HUES64 (cell line): ENCODE data around the gene TNXB.
"Not testable (repeated sequence)": the region's sequence is repeated elsewhere in the genome, so short reads cannot be mapped to it uniquely, and the experiment has no call there.

Experiments
- H3K27ac ChIP-seq: 2 replicates; pipeline ENCODE4 v1.7.0; 2013; ENCODE audit warnings: low read depth, low read length, inconsistent platforms
- H3K27me3 ChIP-seq: 2 replicates; pipeline ENCODE4 v1.6.1; 2013; ENCODE audit warnings: mild to moderate bottlenecking, low read length; ENCODE audit not compliant: insufficient read depth
- H3K36me3 ChIP-seq: 2 replicates; pipeline ENCODE4 v1.6.1; 2013; ENCODE audit warnings: mild to moderate bottlenecking, low read length; ENCODE audit not compliant: insufficient read depth
- H3K4me1 ChIP-seq: 2 replicates; pipeline ENCODE4 v1.6.1; 2013; ENCODE audit warnings: mild to moderate bottlenecking, low read length, moderate library complexity; ENCODE audit not compliant: insufficient read depth
- H3K4me3 ChIP-seq: 2 replicates; pipeline ENCODE4 v1.5.1; 2013; ENCODE audit warnings: mild to moderate bottlenecking, low read length, moderate library complexity
- H3K9ac ChIP-seq: 2 replicates; pipeline ENCODE4 v1.6.1; 2013; ENCODE audit warnings: mild to moderate bottlenecking, low read depth, low read length
- H3K9me3 ChIP-seq: 2 replicates; pipeline ENCODE4 v1.6.1; 2013; ENCODE audit warnings: low read depth, low read length; ENCODE audit not compliant: insufficient read depth
- WGBS: fragments of 150-250, 120-280 bp; methylation state at CpG from one replicate; pipeline ENCODE4 v1.1.7; 2013; ENCODE audit warnings: missing lambda C conversion rate; 5-methylcytosine and 5-hydroxymethylcytosine counted together

The TNXB gene

GRCh38 chr6:32014547-32014946, 94.6 kb downstream of the TNXB start, which contains the start of gene C4B:
Gene C4B, plus strand, starts transcription at chr6:32014795. Its CDS starts 51 bp downstream, at chr6:32014846.
- H3K36me3 ChIP-seq, H3K27me3 ChIP-seq, H3K4me3 ChIP-seq, H3K27ac ChIP-seq, H3K9ac ChIP-seq, H3K9me3 ChIP-seq, H3K4me1 ChIP-seq: not testable (repeated sequence)
- WGBS = no CpG with 5 or more reads among the region's 6 CpGs

- not testable (repeated sequence) for H3K4me3 ChIP-seq, H3K36me3 ChIP-seq, H3K4me1 ChIP-seq, H3K27me3 ChIP-seq, H3K27ac ChIP-seq, H3K9me3 ChIP-seq, H3K9ac ChIP-seq
- no CpG with 5 or more reads among the region's 5 CpGs for WGBS
Observed at GRCh38 chr6:32013738-32014137, 95.4 kb downstream of the TNXB start.

DNA sequence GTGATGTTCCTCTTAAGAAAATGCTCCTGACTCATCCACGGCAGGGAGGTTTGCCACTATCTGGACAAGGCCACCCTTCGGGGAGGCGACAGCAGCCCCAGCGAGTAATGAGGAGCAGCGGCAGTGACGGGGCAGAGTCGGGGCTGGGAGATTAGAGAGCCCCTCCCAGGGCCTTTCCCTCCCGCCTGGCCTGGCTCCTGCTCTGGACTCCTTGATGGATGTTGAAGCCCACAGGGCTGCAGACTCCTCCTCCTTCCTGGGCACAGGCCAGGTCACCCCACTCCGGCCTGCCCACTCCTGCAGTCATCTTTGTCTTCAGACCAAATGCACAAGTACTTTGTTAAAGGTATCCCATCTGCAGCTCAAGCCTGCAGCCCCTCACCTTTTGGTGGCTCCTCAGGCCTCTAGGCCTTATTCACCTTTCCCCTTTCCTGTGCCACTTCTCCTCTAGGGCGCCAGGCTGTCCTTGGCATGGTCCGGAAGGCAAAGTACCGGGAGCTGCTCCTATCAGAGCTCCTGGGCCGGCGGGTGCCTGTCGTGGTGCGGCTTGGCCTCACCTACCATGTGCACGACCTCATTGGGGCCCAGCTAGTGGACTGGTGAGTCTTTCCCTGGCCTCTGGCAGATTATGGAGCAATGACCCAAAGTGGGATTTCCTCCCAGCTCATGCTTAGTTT, 96.1 kb downstream of the TNXB start:
- not testable (repeated sequence) for H3K9me3 ChIP-seq

DNA sequence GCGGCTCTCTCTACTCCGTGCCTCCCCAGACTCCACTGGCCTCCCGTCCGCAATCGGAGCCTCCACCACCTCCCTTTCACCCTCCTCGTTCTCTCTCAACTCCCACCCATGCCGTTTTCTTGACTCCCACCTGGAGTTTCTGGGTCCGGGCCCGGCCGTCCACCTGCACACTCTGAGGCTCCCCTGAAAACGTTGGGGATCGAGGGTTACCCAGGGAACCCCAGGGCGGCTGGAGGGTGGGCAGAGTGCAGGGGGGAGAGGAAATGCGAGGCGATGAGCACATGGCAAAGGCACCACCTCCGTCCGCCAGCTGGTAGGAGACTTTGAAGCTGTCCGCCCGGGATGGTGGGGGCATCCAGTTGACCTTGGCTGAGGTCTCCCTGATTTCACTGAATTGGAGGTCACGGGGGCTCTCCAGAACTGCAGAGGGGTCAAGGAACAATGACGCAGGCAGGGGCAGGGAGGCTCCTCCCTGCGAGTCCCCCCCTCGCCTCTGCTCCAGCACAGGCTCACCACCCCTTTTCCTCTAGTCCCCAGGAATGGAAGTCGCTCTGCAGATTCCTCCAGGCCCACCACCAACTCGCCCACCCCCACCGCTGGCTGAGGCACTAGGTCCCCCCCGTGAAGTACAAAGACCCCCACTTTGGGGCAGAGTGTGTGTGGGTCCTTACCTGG, 98.1 kb downstream of the TNXB start:
- 83% methylated on average over 13 of the region's 27 CpGs for WGBS
- not testable (repeated sequence) for H3K9me3 ChIP-seq, H3K4me3 ChIP-seq

More for the DNA sequence above, 96.1 kb downstream of the TNXB start:
- H3K4me1 ChIP-seq, H3K36me3 ChIP-seq, H3K27me3 ChIP-seq, H3K4me3 ChIP-seq, H3K27ac ChIP-seq, H3K9ac ChIP-seq: not testable (repeated sequence)
- WGBS = 92% methylated on average over 16 of the region's 17 CpGs

GRCh38 chr6:32009537-32009936, 99.6 kb downstream of the TNXB start:
- not testable (repeated sequence) for H3K27ac ChIP-seq, H3K9ac ChIP-seq, H3K27me3 ChIP-seq, H3K4me3 ChIP-seq, H3K4me1 ChIP-seq, H3K9me3 ChIP-seq, H3K36me3 ChIP-seq
- 88% methylated on average over 9 of the region's 12 CpGs for WGBS

More for the DNA sequence above, 98.1 kb downstream of the TNXB start:
- H3K9ac ChIP-seq, H3K4me1 ChIP-seq, H3K27ac ChIP-seq, H3K27me3 ChIP-seq, H3K36me3 ChIP-seq: not testable (repeated sequence)

- not testable (repeated sequence) for H3K9ac ChIP-seq, H3K9me3 ChIP-seq, H3K4me1 ChIP-seq, H3K36me3 ChIP-seq, H3K27me3 ChIP-seq, H3K4me3 ChIP-seq, H3K27ac ChIP-seq
- 80% methylated on average over 6 of the region's 12 CpGs for WGBS
Observed at GRCh38 chr6:32008616-32009015, 100.5 kb downstream of the TNXB start.

DNA sequence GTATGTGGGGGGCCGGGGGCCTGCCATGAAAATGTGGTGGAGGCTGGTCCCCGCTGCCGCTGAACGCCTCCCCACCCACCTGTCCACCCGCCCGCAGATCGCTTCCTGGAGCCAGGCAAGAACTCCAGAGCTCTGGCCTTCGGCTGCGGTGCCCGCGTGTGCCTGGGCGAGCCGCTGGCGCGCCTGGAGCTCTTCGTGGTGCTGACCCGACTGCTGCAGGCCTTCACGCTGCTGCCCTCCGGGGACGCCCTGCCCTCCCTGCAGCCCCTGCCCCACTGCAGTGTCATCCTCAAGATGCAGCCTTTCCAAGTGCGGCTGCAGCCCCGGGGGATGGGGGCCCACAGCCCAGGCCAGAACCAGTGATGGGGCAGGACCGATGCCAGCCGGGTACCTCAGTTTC, 101.1 kb downstream of the TNXB start:
- H3K4me3 ChIP-seq, H3K9me3 ChIP-seq, H3K36me3 ChIP-seq, H3K9ac ChIP-seq, H3K4me1 ChIP-seq, H3K27ac ChIP-seq, H3K27me3 ChIP-seq: not testable (repeated sequence)
- WGBS = no CpG with 5 or more reads among the region's 24 CpGs

- not testable (repeated sequence) for H3K36me3 ChIP-seq, H3K27ac ChIP-seq, H3K4me3 ChIP-seq, H3K4me1 ChIP-seq, H3K27me3 ChIP-seq, H3K9ac ChIP-seq, H3K9me3 ChIP-seq
- 88% methylated on average over 11 of the region's 12 CpGs for WGBS
Observed at GRCh38 chr6:32007086-32007485, 102.1 kb downstream of the TNXB start.

- 93% methylated on average over 6 of the region's 8 CpGs for WGBS
- H3K4me1 ChIP-seq, H3K27ac ChIP-seq, H3K27me3 ChIP-seq, H3K9ac ChIP-seq, H3K4me3 ChIP-seq, H3K36me3 ChIP-seq, H3K9me3 ChIP-seq: not testable (repeated sequence)
Observed at GRCh38 chr6:32005991-32006529, 103.1 kb downstream of the TNXB start.

- H3K27ac ChIP-seq, H3K27me3 ChIP-seq, H3K36me3 ChIP-seq, H3K4me1 ChIP-seq, H3K9ac ChIP-seq, H3K9me3 ChIP-seq, H3K4me3 ChIP-seq: not testable (repeated sequence)
- WGBS = 90% methylated on average over 6 of the region's 9 CpGs
Observed at GRCh38 chr6:32005538-32005880, 103.6 kb downstream of the TNXB start.

- WGBS = 89% methylated on average over 8 of the region's 13 CpGs
- H3K27me3 ChIP-seq, H3K9ac ChIP-seq, H3K27ac ChIP-seq, H3K36me3 ChIP-seq, H3K9me3 ChIP-seq, H3K4me3 ChIP-seq, H3K4me1 ChIP-seq: not testable (repeated sequence)
Observed at GRCh38 chr6:32004864-32005537, 104.1 kb downstream of the TNXB start.
